ENCODE data around the gene TECR. TPM values are rescaled to one million over a fixed set of nuclear protein-coding genes. Genes with fewer than 3 reads are reported as not detected.
A peak's percentile ranks its signal among the peaks of the same experiment; 100 is the strongest.

The TECR gene
- total and polyA plus RNA-seq, 8 donors: 41.8 to 129 (median 56.9) TPM

DNA sequence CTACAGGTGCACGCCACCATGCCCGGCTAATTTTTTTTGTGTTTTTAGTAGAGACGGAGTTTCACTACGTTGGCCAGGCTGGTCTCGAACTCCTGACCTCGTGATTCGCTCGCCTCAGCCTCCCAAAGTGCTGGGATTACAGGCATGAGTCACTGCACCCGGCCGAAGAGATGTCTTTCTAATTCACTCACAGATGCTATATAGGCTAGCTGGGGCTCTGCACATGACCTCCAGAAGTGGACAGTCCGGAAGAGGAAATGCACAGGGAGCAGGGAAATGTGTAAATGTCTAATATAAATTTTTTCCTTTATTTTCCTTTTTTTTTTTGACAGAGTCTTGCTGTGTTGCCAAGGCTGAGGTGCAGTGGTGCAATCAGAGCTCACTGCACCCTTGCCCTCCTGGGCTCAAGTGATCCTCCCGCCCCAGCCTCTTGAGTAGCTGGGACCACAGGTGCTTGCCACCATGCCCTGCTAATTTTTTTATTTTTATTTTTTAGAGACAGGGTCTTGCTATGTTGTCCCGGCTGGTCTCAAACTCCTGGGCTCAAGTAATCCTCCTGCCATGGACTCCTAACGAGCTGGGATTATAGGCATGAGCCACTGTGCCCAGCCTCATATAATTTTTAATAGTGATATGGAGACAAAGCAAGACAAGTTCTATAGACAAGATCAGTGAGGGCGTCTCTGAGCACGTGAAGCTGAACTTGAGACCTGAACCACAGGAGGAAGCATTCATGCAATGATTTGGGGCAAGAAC lies 41.8 kb upstream of the TECR start:
- Histone ChIP-seq H3K9me3 (no peaks in the 10 kb centered on the region), H3K4me1 (no peaks in the 10 kb centered on the region), H3K27ac (no peak overlapping the region), H3K27me3 (no peaks in the 10 kb centered on the region), H3K4me3 (no peak overlapping the region), H3K36me3 (peaks cover 0 to 5% (median 0%) of the 10 kb centered on the region in 3 donors)
- intact Hi-C loops (cut with DNase I): no loop called here
- 96% methylated on average over 16 of the region's 16 CpGs for WGBS, 2 donors
- TF ChIP-seq, protein P1, sequence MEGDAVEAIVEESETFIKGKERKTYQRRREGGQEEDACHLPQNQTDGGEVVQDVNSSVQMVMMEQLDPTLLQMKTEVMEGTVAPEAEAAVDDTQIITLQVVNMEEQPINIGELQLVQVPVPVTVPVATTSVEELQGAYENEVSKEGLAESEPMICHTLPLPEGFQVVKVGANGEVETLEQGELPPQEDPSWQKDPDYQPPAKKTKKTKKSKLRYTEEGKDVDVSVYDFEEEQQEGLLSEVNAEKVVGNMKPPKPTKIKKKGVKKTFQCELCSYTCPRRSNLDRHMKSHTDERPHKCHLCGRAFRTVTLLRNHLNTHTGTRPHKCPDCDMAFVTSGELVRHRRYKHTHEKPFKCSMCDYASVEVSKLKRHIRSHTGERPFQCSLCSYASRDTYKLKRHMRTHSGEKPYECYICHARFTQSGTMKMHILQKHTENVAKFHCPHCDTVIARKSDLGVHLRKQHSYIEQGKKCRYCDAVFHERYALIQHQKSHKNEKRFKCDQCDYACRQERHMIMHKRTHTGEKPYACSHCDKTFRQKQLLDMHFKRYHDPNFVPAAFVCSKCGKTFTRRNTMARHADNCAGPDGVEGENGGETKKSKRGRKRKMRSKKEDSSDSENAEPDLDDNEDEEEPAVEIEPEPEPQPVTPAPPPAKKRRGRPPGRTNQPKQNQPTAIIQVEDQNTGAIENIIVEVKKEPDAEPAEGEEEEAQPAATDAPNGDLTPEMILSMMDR (IDR thresholded peaks at IDR 0.05): no peak
- no peak for FAIRE-seq
- no peak for ATAC-seq
- no peak for DNase-seq

DNA sequence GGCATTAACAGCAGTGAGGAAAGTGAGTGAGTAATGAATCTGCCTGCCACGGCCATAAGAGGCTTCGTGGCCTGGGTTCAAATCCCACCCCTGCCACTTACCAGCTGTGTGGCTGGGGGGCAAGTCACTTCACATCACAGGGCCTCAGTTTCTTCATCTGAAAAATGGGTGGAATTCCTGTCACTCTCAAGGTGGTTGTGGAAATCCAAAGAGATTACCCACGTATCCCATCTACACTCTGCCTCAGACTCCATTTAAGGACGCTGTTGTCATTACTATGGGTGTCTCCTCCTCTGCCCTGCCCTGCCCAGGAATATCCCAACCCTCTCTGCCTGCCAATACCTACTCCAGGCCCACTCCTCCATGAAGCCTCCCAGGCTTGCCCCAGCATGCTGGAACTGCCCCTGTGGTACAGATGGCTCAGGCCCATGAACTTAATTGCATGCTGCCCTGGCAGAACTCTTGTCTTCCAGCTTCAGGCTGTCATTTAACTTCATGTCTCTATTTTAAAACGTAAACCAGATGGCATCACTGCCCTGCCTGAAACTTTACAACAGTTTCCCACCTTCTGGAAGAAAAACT lies 36.5 kb upstream of the TECR start:
- Histone ChIP-seq H3K4me3 (no peak overlapping the region), H3K27me3 (no peaks in the 10 kb centered on the region), H3K4me1 (peaks cover 0 to 5% (median 4%) of the 10 kb centered on the region in 3 donors), H3K27ac (no peak overlapping the region), H3K9me3 (no peaks in the 10 kb centered on the region), H3K36me3 (peaks cover 0 to 5% (median 0%) of the 10 kb centered on the region in 3 donors)
- WGBS, 2 donors: 82 to 91% methylated on average over 5 of the region's 5 CpGs
- no peak for DNase-seq
- FAIRE-seq: no peak
- intact Hi-C loops (cut with DNase I): no loop called here
- TF ChIP-seq, protein P1 (IDR thresholded peaks at IDR 0.05): no peak
- ATAC-seq: no peak

DNA sequence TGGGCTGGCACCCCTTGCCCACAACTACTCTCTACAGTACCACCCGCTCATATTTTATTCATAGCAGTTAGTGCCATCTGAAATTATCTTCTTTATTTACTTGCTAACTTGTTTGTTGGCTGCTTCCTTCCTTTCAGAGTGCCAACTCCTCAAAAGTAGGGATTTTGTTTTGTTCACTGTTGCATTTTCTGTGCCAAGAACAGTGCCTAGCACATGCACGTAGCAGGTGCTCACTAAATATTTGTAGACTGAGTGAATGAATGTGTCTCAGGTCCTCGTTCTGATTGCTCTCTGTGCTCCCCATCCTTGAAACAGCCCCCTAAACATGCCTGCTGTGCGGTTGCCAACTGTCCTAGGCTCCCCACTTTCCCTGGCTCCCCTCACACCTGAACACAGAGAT lies 35.0 kb upstream of the TECR start:
- FAIRE-seq: no peak
- Histone ChIP-seq H3K4me3 (peak overlapping the region in 1 of 4 donors; percentile 91), H3K4me1 (peaks cover 0 to 5% (median 4%) of the 10 kb centered on the region in 3 donors), H3K36me3 (no peaks in the 10 kb centered on the region), H3K27ac (no peak overlapping the region), H3K27me3 (no peaks in the 10 kb centered on the region), H3K9me3 (no peaks in the 10 kb centered on the region)
- intact Hi-C loops (cut with DNase I): no loop called here
- WGBS, 2 donors: 88 to 92% methylated on average over 4 of the region's 4 CpGs
- ATAC-seq: no peak
- no peak for DNase-seq
- TF ChIP-seq, protein P1 (IDR thresholded peaks at IDR 0.05): no peak

DNA sequence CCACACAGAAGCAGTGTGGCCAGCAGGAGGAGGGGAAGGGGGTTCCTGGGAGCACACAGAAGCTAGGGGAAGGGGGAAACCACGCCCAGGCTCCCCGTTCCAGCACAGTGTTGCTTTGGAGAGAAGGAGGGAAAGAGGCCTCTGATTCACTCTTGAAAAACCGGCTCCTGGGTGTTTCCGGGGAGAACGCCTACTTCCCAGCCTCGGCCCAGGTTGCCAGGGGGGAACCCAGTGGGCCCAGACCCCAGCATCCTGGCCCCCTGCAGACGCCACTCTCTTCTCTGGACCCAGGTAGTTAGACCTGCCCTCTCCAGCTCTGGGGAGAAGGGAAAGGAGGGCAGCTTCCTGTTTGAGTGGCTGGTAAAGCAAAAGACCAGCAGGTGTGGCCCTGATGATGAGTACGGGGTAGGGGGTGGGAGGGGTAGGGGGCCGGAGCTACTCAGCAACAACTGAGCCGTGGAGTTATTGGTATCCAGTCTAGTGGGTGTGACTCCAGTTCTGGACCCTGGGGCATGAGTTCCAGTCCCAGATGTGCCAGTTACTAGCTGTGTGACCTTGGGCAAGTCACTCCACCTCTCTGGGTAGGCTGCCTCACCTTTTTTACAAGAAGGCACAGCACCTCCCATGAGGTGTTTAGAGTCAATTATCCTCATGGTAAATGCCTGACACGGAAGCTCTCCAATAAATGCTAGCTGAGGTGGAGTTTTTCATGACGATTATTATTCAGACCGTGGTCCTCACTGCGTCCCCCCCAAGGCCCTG lies 34.3 kb upstream of the TECR start:
- Histone ChIP-seq H3K9me3 (no peaks in the 10 kb centered on the region), H3K4me3 (peak overlapping the region; percentile 63 to 91 (median 74)), H3K27ac (peak overlapping the region in 3 of 4 donors; percentile 47 to 64 (median 57)), H3K27me3 (no peaks in the 10 kb centered on the region), H3K36me3 (no peaks in the 10 kb centered on the region), H3K4me1 (peaks cover 0 to 5% (median 4%) of the 10 kb centered on the region in 3 donors)
- intact Hi-C loops (cut with DNase I): no loop called here
- TF ChIP-seq, protein P1 (IDR thresholded peaks at IDR 0.05): no peak
- WGBS, 2 donors: 25 to 28% methylated on average over 14 of the region's 14 CpGs
- ATAC-seq (no peak), FAIRE-seq (no peak), DNase-seq (no peak)

All from pancreas (tissue), 10 donors.